OCI-LY1 (cell line): ENCODE results near the gene PUSL1.

Experiments
- CTCF ChIP-seq: fragments of 200-600 bp; sonication (generic), shearing (Covaris generic); IDR thresholded peaks from 2 replicates; pipeline ENCODE4 v1.5.1; 2017; ENCODE audit warnings: mild to moderate bottlenecking, antibody characterized with exemption, low read length, moderate library complexity, mixed read lengths
- EZH2 ChIP-seq: fragments of 200-600 bp; sonication (generic), shearing (Covaris generic); IDR thresholded peaks from 2 replicates; pipeline ENCODE4 v1.8.0; 2017; ENCODE audit warnings: borderline replicate concordance, mixed run types, mild to moderate bottlenecking, antibody characterized with exemption, low read length, moderate library complexity, mixed read lengths

GRCh38 chr1:1337793-1338147, 29.4 kb downstream of the PUSL1 start:
- TF ChIP-seq CTCF (no peak), EZH2 (no peak)
